MM.1S (cell line): ENCODE results near the gene HASPIN.

Experiments used
- DNase-seq: peaks from one replicate; pipeline ENCODE4 v3.0.0-alpha.2; 2015
- H2AFZ ChIP-seq: fragments of 300-600 bp; sonication (generic); 2 replicates; pipeline ENCODE4 v1.6.0; 2016; ENCODE audit warnings: antibody characterized with exemption, low read length
- H3F3A ChIP-seq: fragments of 300-600 bp; sonication (generic); 2 replicates; pipeline ENCODE4 v1.6.1; 2016; ENCODE audit warnings: mild to moderate bottlenecking, antibody characterized with exemption, low read length, moderate library complexity, mixed read lengths; ENCODE audit not compliant: insufficient read depth
- H3K27ac ChIP-seq: fragments of 300-600 bp; sonication (generic); 2 replicates; pipeline ENCODE4 v1.5.1; 2016; ENCODE audit warnings: mild to moderate bottlenecking, low read length
- H3K27me3 ChIP-seq: fragments of 300-600 bp; sonication (generic); replicated peaks from 2 replicates; pipeline ENCODE4 v1.6.0; 2016; ENCODE audit warnings: low read length; ENCODE audit not compliant: insufficient read depth
- H3K36me3 ChIP-seq: fragments of 300-600 bp; sonication (generic); replicated peaks from 2 replicates; pipeline ENCODE4 v1.6.1; 2016; ENCODE audit warnings: mild to moderate bottlenecking, low read length, mixed read lengths; ENCODE audit not compliant: insufficient read depth
- H3K4me1 ChIP-seq: fragments of 300-600 bp; sonication (generic); 2 replicates; pipeline ENCODE4 v1.6.1; 2016; ENCODE audit warnings: low read length, mixed read lengths
- H3K4me2 ChIP-seq: fragments of 300-600 bp; sonication (generic); 2 replicates; pipeline ENCODE4 v1.6.0; 2016; ENCODE audit warnings: low read depth, low read length
- H3K4me3 ChIP-seq: fragments of 300-600 bp; sonication (generic); 2 replicates; pipeline ENCODE4 v1.5.1; 2016; ENCODE audit warnings: low read length, mixed read lengths
- H3K79me2 ChIP-seq: fragments of 300-600 bp; sonication (generic); 2 replicates; pipeline ENCODE4 v1.6.1; 2016; ENCODE audit warnings: mixed run types, low read length, mixed read lengths
- H3K9ac ChIP-seq: fragments of 300-600 bp; sonication (generic); 2 replicates; pipeline ENCODE4 v1.6.1; 2016; ENCODE audit warnings: low read length, mixed read lengths
- H3K9me2 ChIP-seq: fragments of 300-600 bp; sonication (generic); replicated peaks from 2 replicates; pipeline ENCODE4 v1.6.1; 2016; ENCODE audit warnings: mild to moderate bottlenecking, low read length, mixed read lengths; ENCODE audit not compliant: insufficient read depth
- H3K9me3 ChIP-seq: fragments of 300-600 bp; sonication (generic); replicated peaks from 2 replicates; pipeline ENCODE4 v1.6.1; 2016; ENCODE audit warnings: mild to moderate bottlenecking, low read length, mixed read lengths; ENCODE audit not compliant: insufficient read depth
- H4K20me1 ChIP-seq: fragments of 300-600 bp; sonication (generic); 2 replicates; pipeline ENCODE4 v1.6.1; 2016; ENCODE audit warnings: mild to moderate bottlenecking, low read length, moderate library complexity, mixed read lengths; ENCODE audit not compliant: insufficient read depth
- CTCF ChIP-seq: fragments of 300-600 bp; sonication (generic); IDR thresholded peaks from 2 replicates; pipeline ENCODE4 v1.5.1; 2016; ENCODE audit warnings: antibody characterized with exemption, low read length, mixed read lengths
- EZH2 ChIP-seq: fragments of 300-600 bp; sonication (generic); optimal IDR thresholded peaks from 2 replicates; pipeline ENCODE3; 2017; ENCODE audit warnings: low read depth, mild to moderate bottlenecking, antibody characterized with exemption, low read length, mixed read lengths
- EZH2phosphoT487 ChIP-seq: fragments of 300-600 bp; sonication (generic); IDR thresholded peaks from 2 replicates; pipeline ENCODE4 v1.6.1; 2018; ENCODE audit warnings: antibody characterized with exemption, low read length

HASPIN gene

DNA sequence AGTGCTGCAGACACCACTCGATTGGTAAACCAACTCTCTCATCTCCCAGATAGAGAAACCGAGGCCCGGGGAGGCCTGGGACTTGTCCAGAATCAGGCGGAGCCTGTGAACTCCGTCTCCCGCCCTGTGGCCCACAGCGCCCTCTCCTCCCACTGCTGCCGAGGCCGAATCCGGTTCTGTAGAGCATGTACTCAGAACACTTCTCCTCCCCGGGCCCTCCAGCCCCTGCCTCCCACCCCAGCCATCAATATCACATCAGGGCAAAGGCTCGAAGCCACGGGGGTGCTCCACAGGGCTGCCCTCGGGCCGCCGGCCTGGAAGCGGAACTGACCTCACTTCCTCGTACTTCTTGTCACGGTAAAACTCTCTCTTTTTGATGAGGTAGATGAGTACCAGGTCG lies 42.1 kb upstream of the HASPIN start:
- Histone ChIP-seq H3K4me2 (no peak overlapping the region), H3K4me1 (no peaks in the 10 kb centered on the region), H3K9ac (no peak overlapping the region), H3K36me3 (no peaks in the 10 kb centered on the region), H3K79me2 (no peaks in the 10 kb centered on the region), H3K9me2 (no peaks in the 10 kb centered on the region), H3K27ac (no peak overlapping the region), H4K20me1 (no peaks in the 10 kb centered on the region), H3K4me3 (no peak overlapping the region), H2AFZ (no peak overlapping the region), H3K27me3 (no peaks in the 10 kb centered on the region), H3K9me3 (no peaks in the 10 kb centered on the region), H3F3A (no peaks in the 10 kb centered on the region)
- TF ChIP-seq EZH2phosphoT487, result no peak
- no peak for TF ChIP-seq CTCF
- TF ChIP-seq EZH2, result no peak
- peak; percentile 1 for DNase-seq

DNA sequence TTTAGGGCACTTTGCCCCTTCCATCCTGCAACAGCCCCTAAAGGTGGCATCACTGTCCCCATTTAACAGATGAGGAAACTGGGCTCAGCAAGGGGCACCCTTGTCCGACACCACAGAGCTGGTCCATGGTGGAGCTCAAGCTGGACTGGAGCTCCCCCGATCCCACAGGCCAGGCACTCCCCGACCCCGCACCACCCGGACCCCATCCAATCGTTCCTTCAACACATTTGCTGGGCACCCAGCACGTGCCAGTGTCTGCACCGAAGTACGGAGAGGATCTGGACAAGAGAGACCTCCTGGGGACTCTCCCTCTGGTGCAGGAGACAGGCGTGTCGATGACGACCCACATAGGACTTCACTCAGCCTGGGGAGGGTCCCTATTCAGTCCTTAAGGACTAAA lies 41.7 kb upstream of the HASPIN start:
- no peak for DNase-seq
- Histone ChIP-seq H3K4me3 (no peak overlapping the region), H2AFZ (no peak overlapping the region), H3K27me3 (no peaks in the 10 kb centered on the region), H3K36me3 (no peaks in the 10 kb centered on the region), H3K79me2 (no peaks in the 10 kb centered on the region), H3K27ac (no peak overlapping the region), H4K20me1 (no peaks in the 10 kb centered on the region), H3K4me1 (no peaks in the 10 kb centered on the region), H3F3A (no peaks in the 10 kb centered on the region), H3K9ac (no peak overlapping the region), H3K9me3 (no peaks in the 10 kb centered on the region), H3K4me2 (no peak overlapping the region), H3K9me2 (no peaks in the 10 kb centered on the region)
- TF ChIP-seq CTCF, result no peak
- no peak for TF ChIP-seq EZH2phosphoT487
- TF ChIP-seq EZH2, result no peak

- DNase-seq, result peak; percentile 68
- no peaks in the 10 kb centered on the region for H3K36me3 ChIP-seq
Observed at GRCh38 chr17:3683054-3683511, 40.6 kb upstream of the HASPIN start.

More at GRCh38 chr17:3683054-3683511, 40.6 kb upstream of the HASPIN start:
- Histone ChIP-seq H3K4me2 (no peak overlapping the region), H3K4me1 (no peaks in the 10 kb centered on the region), H4K20me1 (no peaks in the 10 kb centered on the region), H3K9me2 (no peaks in the 10 kb centered on the region), H3K4me3 (no peak overlapping the region), H2AFZ (no peak overlapping the region), H3K79me2 (no peaks in the 10 kb centered on the region), H3K9ac (no peak overlapping the region), H3F3A (no peaks in the 10 kb centered on the region), H3K27me3 (no peaks in the 10 kb centered on the region), H3K27ac (no peak overlapping the region), H3K9me3 (no peaks in the 10 kb centered on the region)
- TF ChIP-seq CTCF (peak; percentile 85), EZH2phosphoT487 (no peak), EZH2 (no peak)
